Measurements from ENCODE around the gene CPNE9. TPM values are rescaled to one million over a fixed set of nuclear protein-coding genes. Genes with fewer than 3 reads are reported as not detected.

CPNE9 gene, protein sequence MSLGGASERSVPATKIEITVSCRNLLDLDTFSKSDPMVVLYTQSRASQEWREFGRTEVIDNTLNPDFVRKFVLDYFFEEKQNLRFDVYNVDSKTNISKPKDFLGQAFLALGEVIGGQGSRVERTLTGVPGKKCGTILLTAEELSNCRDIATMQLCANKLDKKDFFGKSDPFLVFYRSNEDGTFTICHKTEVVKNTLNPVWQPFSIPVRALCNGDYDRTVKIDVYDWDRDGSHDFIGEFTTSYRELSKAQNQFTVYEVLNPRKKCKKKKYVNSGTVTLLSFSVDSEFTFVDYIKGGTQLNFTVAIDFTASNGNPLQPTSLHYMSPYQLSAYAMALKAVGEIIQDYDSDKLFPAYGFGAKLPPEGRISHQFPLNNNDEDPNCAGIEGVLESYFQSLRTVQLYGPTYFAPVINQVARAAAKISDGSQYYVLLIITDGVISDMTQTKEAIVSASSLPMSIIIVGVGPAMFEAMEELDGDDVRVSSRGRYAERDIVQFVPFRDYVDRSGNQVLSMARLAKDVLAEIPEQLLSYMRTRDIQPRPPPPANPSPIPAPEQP
- total RNA-seq, result under 1 TPM; 0.15 to 0.62 TPM
- 2.7 TPM for polyA plus RNA-seq (2013, experiment 1 of 2)
- polyA plus RNA-seq (2013, experiment 2 of 2), result 1.7 TPM
- long read RNA-seq, experiment 1, result 0 reads
- long read RNA-seq, experiment 2, result 0 reads
- long read RNA-seq, experiment 3, partial matches to known transcripts, result 0 of 2 reads
- long read RNA-seq, experiment 3, other reads (novel, unspliced or antisense), result 2 of 2 reads
- long read RNA-seq, experiment 4, result 0 reads

- peaks cover 34% of the 10 kb centered on the region for H3K27me3 ChIP-seq (ENCODE audit: control insufficient read depth, insufficient read depth, low read length, poor library complexity, severe bottlenecking)
- 4 to 7% methylated on average over 25 to 56 of the region's 56 CpGs for WGBS, 2 experiments (ENCODE audit: insufficient coverage in 1 of 2, insufficient read length in 1 of 2)
- peaks cover 7% of the 10 kb centered on the region for H3K36me3 ChIP-seq (ENCODE audit: control insufficient read depth, insufficient read depth, low read length)
- TF ChIP-seq, protein P1, sequence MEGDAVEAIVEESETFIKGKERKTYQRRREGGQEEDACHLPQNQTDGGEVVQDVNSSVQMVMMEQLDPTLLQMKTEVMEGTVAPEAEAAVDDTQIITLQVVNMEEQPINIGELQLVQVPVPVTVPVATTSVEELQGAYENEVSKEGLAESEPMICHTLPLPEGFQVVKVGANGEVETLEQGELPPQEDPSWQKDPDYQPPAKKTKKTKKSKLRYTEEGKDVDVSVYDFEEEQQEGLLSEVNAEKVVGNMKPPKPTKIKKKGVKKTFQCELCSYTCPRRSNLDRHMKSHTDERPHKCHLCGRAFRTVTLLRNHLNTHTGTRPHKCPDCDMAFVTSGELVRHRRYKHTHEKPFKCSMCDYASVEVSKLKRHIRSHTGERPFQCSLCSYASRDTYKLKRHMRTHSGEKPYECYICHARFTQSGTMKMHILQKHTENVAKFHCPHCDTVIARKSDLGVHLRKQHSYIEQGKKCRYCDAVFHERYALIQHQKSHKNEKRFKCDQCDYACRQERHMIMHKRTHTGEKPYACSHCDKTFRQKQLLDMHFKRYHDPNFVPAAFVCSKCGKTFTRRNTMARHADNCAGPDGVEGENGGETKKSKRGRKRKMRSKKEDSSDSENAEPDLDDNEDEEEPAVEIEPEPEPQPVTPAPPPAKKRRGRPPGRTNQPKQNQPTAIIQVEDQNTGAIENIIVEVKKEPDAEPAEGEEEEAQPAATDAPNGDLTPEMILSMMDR (conservative IDR thresholded peaks at IDR 0.05), result no peak
- Mint-ChIP-seq H3K4me3 (peak within 1 kb of the TSS; percentile 57), H3K27ac (no peak within 1 kb of the TSS), H3K9me3 (no peaks in the 10 kb centered on the region), H3K27me3 (ENCODE audit: insufficient read depth) (peaks cover 33% of the 10 kb centered on the region), H3K4me1 (peaks cover 4% of the 10 kb centered on the region), H3K36me3 (ENCODE audit: low read depth) (peaks cover 5% of the 10 kb centered on the region)
- H3K9ac ChIP-seq (ENCODE audit: extremely low read depth, low read length, poor library complexity, severe bottlenecking), result no peak within 1 kb of the TSS
- H3K27ac ChIP-seq (ENCODE audit: low read depth, low read length), result no peak within 1 kb of the TSS
- no peaks in the 10 kb centered on the region for H3K4me1 ChIP-seq (ENCODE audit: control insufficient read depth, insufficient read depth, low read length)
- peak within 1 kb of the TSS; percentile 74 for H3K4me3 ChIP-seq (ENCODE audit: low read length)
- DNase-seq, result peak; percentile 72
- no peaks in the 10 kb centered on the region for H3K9me3 ChIP-seq (ENCODE audit: control insufficient read depth, low read length)
Measured at GRCh38 chr3:9703736-9704346, at the start of gene CPNE9. TSS of gene CPNE9 (plus strand) at chr3:9703833. CDS start at chr3:9703997, 164 bp downstream.

DNA sequence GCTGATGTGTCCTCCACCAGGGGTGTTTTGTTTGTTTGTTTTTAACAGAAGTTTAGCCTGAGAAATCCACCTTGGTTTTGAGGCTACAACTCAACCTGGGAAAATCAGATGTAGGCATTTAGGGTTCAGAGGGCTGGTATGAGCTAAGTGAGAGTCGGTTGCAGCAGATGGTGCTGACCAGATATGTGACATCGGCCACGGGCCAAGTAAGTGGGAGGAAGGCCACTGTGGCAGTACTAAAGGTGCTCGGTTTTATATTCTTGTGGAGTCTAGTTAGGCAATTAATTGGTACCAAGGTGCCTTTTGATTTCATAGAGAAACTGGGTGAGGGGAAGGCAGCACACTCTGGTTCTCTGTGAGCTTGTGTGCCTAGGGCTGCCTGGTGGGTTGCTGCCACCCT is 43.8 kb upstream of the CPNE9 start:
- Histone ChIP-seq H3K27ac (ENCODE audit: low read depth, low read length) (no peak overlapping the region), H3K4me3 (ENCODE audit: low read length) (no peak overlapping the region), H3K36me3 (ENCODE audit: control insufficient read depth, insufficient read depth, low read length) (peaks cover 78% of the 10 kb centered on the region), H3K9me3 (ENCODE audit: control insufficient read depth, low read length) (peaks cover 17% of the 10 kb centered on the region), H3K27me3 (ENCODE audit: control insufficient read depth, insufficient read depth, low read length, poor library complexity, severe bottlenecking) (no peaks in the 10 kb centered on the region), H3K9ac (ENCODE audit: extremely low read depth, low read length, poor library complexity, severe bottlenecking) (no peak overlapping the region), H3K4me1 (ENCODE audit: control insufficient read depth, insufficient read depth, low read length) (peaks cover 9% of the 10 kb centered on the region)
- H3K9me3 Mint-ChIP-seq, result peaks cover 6% of the 10 kb centered on the region
- peaks cover 9% of the 10 kb centered on the region for H3K4me1 Mint-ChIP-seq
- no peak overlapping the region for H3K4me3 Mint-ChIP-seq
- WGBS, 2 experiments (ENCODE audit: insufficient coverage in 1 of 2, insufficient read length in 1 of 2), result 95 to 96% methylated on average over 3 to 4 of the region's 4 CpGs
- H3K36me3 Mint-ChIP-seq (ENCODE audit: low read depth), result peaks cover 73% of the 10 kb centered on the region
- H3K27ac Mint-ChIP-seq, result no peak overlapping the region
- DNase-seq, result no peak
- no peaks in the 10 kb centered on the region for H3K27me3 Mint-ChIP-seq (ENCODE audit: insufficient read depth)
- TF ChIP-seq, protein P1 (conservative IDR thresholded peaks at IDR 0.05), result no peak

- H3K9me3 ChIP-seq (ENCODE audit: control insufficient read depth, low read length), result peaks cover 17% of the 10 kb centered on the region
- Mint-ChIP-seq H3K4me3 (no peak overlapping the region), H3K27ac (no peak overlapping the region), H3K36me3 (ENCODE audit: low read depth) (peaks cover 75% of the 10 kb centered on the region), H3K4me1 (peaks cover 9% of the 10 kb centered on the region), H3K9me3 (peaks cover 6% of the 10 kb centered on the region), H3K27me3 (ENCODE audit: insufficient read depth) (no peaks in the 10 kb centered on the region)
- TF ChIP-seq, protein P1 (conservative IDR thresholded peaks at IDR 0.05), result no peak
- H3K27me3 ChIP-seq (ENCODE audit: control insufficient read depth, insufficient read depth, low read length, poor library complexity, severe bottlenecking), result no peaks in the 10 kb centered on the region
- H3K36me3 ChIP-seq (ENCODE audit: control insufficient read depth, insufficient read depth, low read length), result peaks cover 69% of the 10 kb centered on the region
- H3K4me3 ChIP-seq (ENCODE audit: low read length), result no peak overlapping the region
- DNase-seq, result no peak
- peaks cover 9% of the 10 kb centered on the region for H3K4me1 ChIP-seq (ENCODE audit: control insufficient read depth, insufficient read depth, low read length)
- WGBS, 2 experiments (ENCODE audit: insufficient coverage in 1 of 2, insufficient read length in 1 of 2), result 96 to 100% methylated on average over 5 to 6 of the region's 6 CpGs
- no peak overlapping the region for H3K27ac ChIP-seq (ENCODE audit: low read depth, low read length)
- no peak overlapping the region for H3K9ac ChIP-seq (ENCODE audit: extremely low read depth, low read length, poor library complexity, severe bottlenecking)
Measured at GRCh38 chr3:9660972-9661371, 42.7 kb upstream of the CPNE9 start.
